Cardiac muscle cell (in vitro differentiated cells and primary cell): ENCODE results near the gene CABP2. TPM values are rescaled to one million over a fixed set of nuclear protein-coding genes. Genes with fewer than 3 reads are reported as not detected.
"Not testable (repeated sequence)": the region's sequence is repeated elsewhere in the genome, so short reads cannot be mapped to it uniquely, and the experiment has no call there.

Experiments used
- DNase-seq, 2 donors: peaks; one replicate each; pipeline versions ENCODE4 v3.0.0 to v3.0.0-alpha.2; 2010 to 2017; ENCODE audit warnings: low read depth in 1 of 2, low spot score in 1 of 2
- H3K27ac ChIP-seq: fragments of 200-600 bp; sonication (generic); 2 replicates; pipeline ENCODE4 v1.5.1; 2016
- H3K27me3 ChIP-seq: fragments of 200-600 bp; sonication (generic); 2 replicates; pipeline ENCODE4 v1.6.0; 2016; ENCODE audit warnings: control low read depth
- H3K36me3 ChIP-seq: fragments of 200-600 bp; sonication (generic); 2 replicates; pipeline ENCODE4 v1.5.1; 2016; ENCODE audit warnings: control low read depth
- H3K4me1 ChIP-seq: fragments of 200-600 bp; sonication (generic); 2 replicates; pipeline ENCODE4 v1.8.1; 2017; ENCODE audit warnings: low read depth, mild to moderate bottlenecking, mixed run types
- H3K4me3 ChIP-seq: fragments of 200-600 bp; sonication (generic); 2 replicates; pipeline ENCODE4 v1.5.1; 2016; ENCODE audit warnings: mild to moderate bottlenecking
- H3K9me3 ChIP-seq: fragments of 200-600 bp; sonication (generic); 2 replicates; pipeline ENCODE4 v1.5.1; 2017; ENCODE audit warnings: low read depth, mild to moderate bottlenecking, control low read depth
- CTCF ChIP-seq: IDR thresholded peaks from 2 replicates; pipeline ENCODE4 v1.5.1; 2012; ENCODE audit warnings: low read depth, mild to moderate bottlenecking, low read length
- polyA plus RNA-seq: library from polyadenylated mRNA; unstranded; fragments of >200 nt; fragmentation: Nextera tagmentation; extraction: Ambion mirVana; gene quantifications from 2 replicates; pipeline ENCODE4 v1.2.1, GENCODE V29; 2016
- total RNA-seq: library from RNA; depleted of rRNA; stranded (reverse); fragments of >200 nt; gene quantifications from 2 replicates; pipeline ENCODE4 v1.2.3, GENCODE V29; 2016

Gene CABP2
- total and polyA plus RNA-seq, 2 experiments from 2014 or later: not detected

- Histone ChIP-seq H3K27ac (peak overlapping the region; percentile 76), H3K4me1 (peaks cover 8% of the 10 kb centered on the region), H3K9me3 (no peaks in the 10 kb centered on the region), H3K4me3 (no peak overlapping the region), H3K36me3 (no peaks in the 10 kb centered on the region), H3K27me3 (no peaks in the 10 kb centered on the region)
- peak in 1 of 2 donors; percentile 15 for DNase-seq
- TF ChIP-seq CTCF: no peak
Observed at GRCh38 chr11:67562963-67563704, 39.9 kb upstream of the CABP2 start.

- no peak for DNase-seq
- no peaks in the 10 kb centered on the region for H3K9me3 ChIP-seq
- no peak overlapping the region for H3K4me3 ChIP-seq
- TF ChIP-seq CTCF: no peak
- H3K36me3 ChIP-seq: no peaks in the 10 kb centered on the region
- H3K4me1 ChIP-seq: peaks cover 8% of the 10 kb centered on the region
- no peak overlapping the region for H3K27ac ChIP-seq
- no peaks in the 10 kb centered on the region for H3K27me3 ChIP-seq
Observed at GRCh38 chr11:67561971-67562619, 38.8 kb upstream of the CABP2 start.

GRCh38 chr11:67558084-67558772 lies 35.0 kb upstream of the CABP2 start:
- Histone ChIP-seq H3K36me3 (no peaks in the 10 kb centered on the region), H3K27me3 (no peaks in the 10 kb centered on the region), H3K9me3 (no peaks in the 10 kb centered on the region), H3K27ac (no peak overlapping the region), H3K4me3 (no peak overlapping the region), H3K4me1 (peaks cover 6% of the 10 kb centered on the region)
- no peak for TF ChIP-seq CTCF
- peak in 1 of 2 donors; percentile 54 for DNase-seq

- Histone ChIP-seq H3K9me3 (no peaks in the 10 kb centered on the region), H3K27ac (no peak overlapping the region), H3K4me1 (no peaks in the 10 kb centered on the region), H3K27me3 (no peaks in the 10 kb centered on the region), H3K4me3 (no peak overlapping the region), H3K36me3 (no peaks in the 10 kb centered on the region)
- DNase-seq: no peak
- no peak for TF ChIP-seq CTCF
Observed at GRCh38 chr11:67556244-67556643, 33.0 kb upstream of the CABP2 start.

GRCh38 chr11:67551697-67552096 lies 28.5 kb upstream of the CABP2 start:
- not testable (repeated sequence) for H3K9me3 ChIP-seq, DNase-seq, H3K4me3 ChIP-seq, H3K4me1 ChIP-seq, H3K27ac ChIP-seq, H3K36me3 ChIP-seq, H3K27me3 ChIP-seq

- no peaks in the 10 kb centered on the region for H3K4me1 ChIP-seq
- TF ChIP-seq CTCF: no peak
- DNase-seq: no peak
- H3K27ac ChIP-seq: no peak overlapping the region
- no peaks in the 10 kb centered on the region for H3K9me3 ChIP-seq
- H3K36me3 ChIP-seq: no peaks in the 10 kb centered on the region
- H3K27me3 ChIP-seq: no peaks in the 10 kb centered on the region
- no peak overlapping the region for H3K4me3 ChIP-seq
Observed at GRCh38 chr11:67551127-67551526, 27.9 kb upstream of the CABP2 start.
